Lower leg skin (tissue), 4 donors: ENCODE results near the gene FICD. TPM values are rescaled to one million over a fixed set of nuclear protein-coding genes. Genes with fewer than 3 reads are reported as not detected.
A peak's percentile ranks its signal among the peaks of the same experiment; 100 is the strongest.

Experiments
- DNase-seq, 2 donors: peaks; one replicate each; pipeline ENCODE4 v3.0.0-alpha.2; 2019; ENCODE audit warnings: low spot score in 2 of 2
- H3K4me3 ChIP-seq: fragments of 200-600 bp; sonication (generic); 2 replicates; pipeline ENCODE4 v1.5.1; 2017; ENCODE audit warnings: mild to moderate bottlenecking, low read depth; ENCODE audit not compliant: poor library complexity, severe bottlenecking
- POLR2A ChIP-seq, 2 donors: fragments of 450-650 bp; IDR thresholded peaks; one replicate each; pipeline ENCODE4 v1.6.1; 2016 to 2017; ENCODE audit warnings: antibody characterized with exemption in 2 of 2, mild to moderate bottlenecking in 1 of 2, moderate library complexity in 1 of 2
- WGBS, 2 donors: methylation state at CpG; one replicate each; pipeline ENCODE4 v1.1.5; 2018; 5-methylcytosine and 5-hydroxymethylcytosine counted together
- intact Hi-C: fragments of 100-400 bp; cut with DNase I; formaldehyde crosslinking; loops from one replicate; pipeline ENCODE4 v1.15.0; 2023; ENCODE audit warnings: low total_unique reads
- total RNA-seq, 4 donors: library from RNA; depleted of rRNA; stranded (reverse); fragments of >200 nt; gene quantifications; one replicate each; pipeline ENCODE4 v1.1.0, GENCODE V29; 2016
- TF ChIP-seq, protein P1 (sequence below), 3 donors: fragments of 450-650 bp; IDR thresholded peaks; one replicate each; pipeline ENCODE4 v1.5.1; 2016; ENCODE audit warnings: antibody characterized with exemption in 3 of 3, mild to moderate bottlenecking in 3 of 3, moderate library complexity in 2 of 3

Gene FICD
- 1 to 10 TPM; 1.8 to 5.2 (median 3.6) TPM for total RNA-seq

GRCh38 chr12:108514973-108515814 lies at the start of gene FICD:
FICD (plus strand) TSS chr12:108515277; CDS start chr12:108516973, 1,696 bp downstream.
- intact Hi-C loops: no loop called here
- TF ChIP-seq, protein P1, sequence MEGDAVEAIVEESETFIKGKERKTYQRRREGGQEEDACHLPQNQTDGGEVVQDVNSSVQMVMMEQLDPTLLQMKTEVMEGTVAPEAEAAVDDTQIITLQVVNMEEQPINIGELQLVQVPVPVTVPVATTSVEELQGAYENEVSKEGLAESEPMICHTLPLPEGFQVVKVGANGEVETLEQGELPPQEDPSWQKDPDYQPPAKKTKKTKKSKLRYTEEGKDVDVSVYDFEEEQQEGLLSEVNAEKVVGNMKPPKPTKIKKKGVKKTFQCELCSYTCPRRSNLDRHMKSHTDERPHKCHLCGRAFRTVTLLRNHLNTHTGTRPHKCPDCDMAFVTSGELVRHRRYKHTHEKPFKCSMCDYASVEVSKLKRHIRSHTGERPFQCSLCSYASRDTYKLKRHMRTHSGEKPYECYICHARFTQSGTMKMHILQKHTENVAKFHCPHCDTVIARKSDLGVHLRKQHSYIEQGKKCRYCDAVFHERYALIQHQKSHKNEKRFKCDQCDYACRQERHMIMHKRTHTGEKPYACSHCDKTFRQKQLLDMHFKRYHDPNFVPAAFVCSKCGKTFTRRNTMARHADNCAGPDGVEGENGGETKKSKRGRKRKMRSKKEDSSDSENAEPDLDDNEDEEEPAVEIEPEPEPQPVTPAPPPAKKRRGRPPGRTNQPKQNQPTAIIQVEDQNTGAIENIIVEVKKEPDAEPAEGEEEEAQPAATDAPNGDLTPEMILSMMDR (IDR thresholded peaks at IDR 0.05): no peak
- 0 to 1% methylated on average over 54 to 65 of the region's 67 CpGs for WGBS, 2 donors

GRCh38 chr12:108465417-108465816 lies 49.7 kb upstream of the FICD start:
- TF ChIP-seq POLR2A (IDR thresholded peaks at IDR 0.05): no peak
- TF ChIP-seq, protein P1 (IDR thresholded peaks at IDR 0.05): no peak
- intact Hi-C loops: no loop called here
- 53 to 61% methylated on average over 3 of the region's 3 CpGs for WGBS, 2 donors
- H3K4me3 ChIP-seq: no peak overlapping the region
- no peak for DNase-seq

More at GRCh38 chr12:108514973-108515814, at the start of gene FICD:
- peak within 1 kb of the TSS; percentile 57 for H3K4me3 ChIP-seq
- peak; percentile 99 to 100 for DNase-seq

- 49 to 67% methylated on average over 5 to 6 of the region's 6 CpGs for WGBS, 2 donors
- intact Hi-C loops: no loop called here
- no peak for DNase-seq
- no peak overlapping the region for H3K4me3 ChIP-seq
- TF ChIP-seq, protein P1 (IDR thresholded peaks at IDR 0.05): no peak
- TF ChIP-seq POLR2A (IDR thresholded peaks at IDR 0.05): no peak
These were observed 46.7 kb upstream of the FICD start for GRCh38 chr12:108468196-108468968.

DNA sequence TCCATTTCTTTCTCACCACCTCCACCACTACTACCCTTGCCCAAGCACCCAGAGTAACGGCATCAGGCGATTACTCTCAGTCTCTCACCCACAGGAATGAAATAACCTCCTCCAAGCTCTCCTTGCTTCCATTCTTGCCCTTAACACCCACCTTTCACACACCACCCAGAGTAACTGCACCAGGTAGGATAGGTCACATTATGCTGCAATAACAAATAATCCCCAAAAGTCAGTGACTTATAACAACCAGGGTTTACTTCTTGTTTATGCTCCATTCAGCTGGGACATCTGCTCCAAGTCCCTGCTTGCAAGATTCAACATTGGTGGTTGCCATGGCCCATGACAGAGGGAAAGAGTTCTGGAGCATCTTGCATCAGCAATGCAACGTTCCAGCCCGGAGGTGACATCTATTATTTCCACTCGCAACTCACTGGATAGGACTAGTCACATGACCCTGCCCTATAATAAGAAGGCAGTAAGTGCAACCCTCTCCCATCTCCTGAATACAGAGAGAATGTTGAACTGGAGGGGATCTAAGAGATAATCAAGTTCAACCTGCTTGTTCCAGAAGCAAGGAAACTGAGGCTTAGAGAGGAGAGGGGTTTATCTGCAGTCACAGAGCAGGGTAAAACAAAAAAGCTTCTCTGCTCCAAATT lies 41.5 kb upstream of the FICD start:
- WGBS, 2 donors: 79 to 84% methylated on average over 5 of the region's 5 CpGs
- no peak for DNase-seq
- H3K4me3 ChIP-seq: no peak overlapping the region
- TF ChIP-seq POLR2A (IDR thresholded peaks at IDR 0.05): no peak
- TF ChIP-seq, protein P1 (IDR thresholded peaks at IDR 0.05): no peak
- intact Hi-C loops: no loop called here

GRCh38 chr12:108475396-108475795 lies 39.7 kb upstream of the FICD start:
- DNase-seq: no peak
- no peak overlapping the region for H3K4me3 ChIP-seq
- TF ChIP-seq, protein P1 (IDR thresholded peaks at IDR 0.05): no peak
- no peak for TF ChIP-seq POLR2A (IDR thresholded peaks at IDR 0.05)
- intact Hi-C loops: no loop called here
- WGBS, 2 donors: 45 to 61% methylated on average over 2 of the region's 2 CpGs
